Fibroblast of mammary gland (primary cell): Measurements from ENCODE around the gene APLP2.
A peak's percentile ranks its signal among the peaks of the same experiment; 100 is the strongest.

Source experiments
- DNase-seq: peaks from one replicate; pipeline ENCODE4 v3.0.0-alpha.2; 2010; ENCODE audit warnings: low read depth
- H3K4me3 ChIP-seq: 2 replicates; pipeline ENCODE4 v1.5.1; 2011; ENCODE audit warnings: low read depth, mild to moderate bottlenecking, low read length, moderate library complexity; ENCODE audit not compliant: control insufficient read depth
- CTCF ChIP-seq: conservative IDR thresholded peaks from 2 replicates; pipeline ENCODE4 v1.5.1; 2011; ENCODE audit warnings: low read depth, low read length, inconsistent platforms; ENCODE audit not compliant: control insufficient read depth, insufficient read depth

Gene APLP2

GRCh38 chr11:130031056-130031455 lies 38.6 kb upstream of the APLP2 start:
- DNase-seq = no peak
- no peak overlapping the region for H3K4me3 ChIP-seq
- TF ChIP-seq CTCF = no peak

GRCh38 chr11:130031945-130032344 lies 37.7 kb upstream of the APLP2 start:
- no peak for TF ChIP-seq CTCF
- DNase-seq = no peak
- no peak overlapping the region for H3K4me3 ChIP-seq

- no peak overlapping the region for H3K4me3 ChIP-seq
- DNase-seq = no peak
- TF ChIP-seq CTCF = no peak
Observed at GRCh38 chr11:130032931-130033330, 36.8 kb upstream of the APLP2 start.

- no peak for TF ChIP-seq CTCF
- DNase-seq = no peak
- no peak overlapping the region for H3K4me3 ChIP-seq
Observed at GRCh38 chr11:130034236-130034635, 35.5 kb upstream of the APLP2 start.

- no peak overlapping the region for H3K4me3 ChIP-seq
- DNase-seq = peak; percentile 80
- TF ChIP-seq CTCF = no peak
Observed at GRCh38 chr11:130037058-130037457, 32.6 kb upstream of the APLP2 start.

- no peak for TF ChIP-seq CTCF
- peak; percentile 34 for DNase-seq
- H3K4me3 ChIP-seq = no peak overlapping the region
Observed at GRCh38 chr11:130037881-130038585, 31.7 kb upstream of the APLP2 start.
